GM23338 (cell line): ENCODE data around the gene ADD1. TPM values are rescaled to one million over a fixed set of nuclear protein-coding genes. Genes with fewer than 3 reads are reported as not detected.

Experiments used
- ATAC-seq: fragments of 200-7000 bp; cut with Tn5 transposase; 3 replicates; pipeline ENCODE4 v1.9.1; 2020
- DNase-seq: peaks from one replicate; pipeline ENCODE4 v3.0.0-alpha.2; 2015; ENCODE audit warnings: low spot score
- H2AFZ ChIP-seq: fragments of 200-600 bp; sonication (generic); 2 replicates; pipeline ENCODE4 v1.8.0; 2016; ENCODE audit warnings: antibody characterized with exemption, mild to moderate bottlenecking, moderate library complexity
- H3F3A ChIP-seq: fragments of 200-600 bp; sonication (generic); replicated peaks from 2 replicates; pipeline ENCODE4 v1.8.0; 2017; ENCODE audit warnings: antibody characterized with exemption, mixed run types, low read depth
- H3K27ac ChIP-seq: fragments of 200-600 bp; sonication (generic); 2 replicates; pipeline ENCODE4 v1.6.1; 2016; ENCODE audit warnings: low read depth
- H3K27me3 ChIP-seq: fragments of 200-600 bp; sonication (generic); 2 replicates; pipeline ENCODE4 v1.8.0; 2016; ENCODE audit warnings: mild to moderate bottlenecking, mixed run types, moderate library complexity; ENCODE audit not compliant: insufficient read depth
- H3K36me3 ChIP-seq: fragments of 200-600 bp; sonication (generic); 2 replicates; pipeline ENCODE4 v1.8.0; 2016; ENCODE audit warnings: mild to moderate bottlenecking; ENCODE audit not compliant: insufficient read depth
- H3K4me1 ChIP-seq: fragments of 200-600 bp; sonication (generic); 2 replicates; pipeline ENCODE4 v1.8.0; 2016; ENCODE audit warnings: mild to moderate bottlenecking, moderate library complexity; ENCODE audit not compliant: insufficient read depth
- H3K4me2 ChIP-seq: fragments of 200-600 bp; sonication (generic); 2 replicates; pipeline ENCODE4 v1.7.1; 2017; ENCODE audit warnings: mixed run types
- H3K4me3 ChIP-seq: fragments of 200-600 bp; sonication (generic); 2 replicates; pipeline ENCODE4 v1.6.1; 2016; ENCODE audit warnings: mixed run types
- H3K79me2 ChIP-seq: fragments of 200-600 bp; sonication (generic); replicated peaks from 2 replicates; pipeline ENCODE4 v1.8.0; 2017; ENCODE audit warnings: mild to moderate bottlenecking; ENCODE audit not compliant: insufficient read depth
- H3K9me2 ChIP-seq: fragments of 200-600 bp; sonication (generic); 2 replicates; pipeline ENCODE4 v1.8.0; 2017; ENCODE audit not compliant: insufficient read depth
- H4K20me1 ChIP-seq: fragments of 200-600 bp; sonication (generic); replicated peaks from 2 replicates; pipeline ENCODE4 v1.8.0; 2017; ENCODE audit warnings: mild to moderate bottlenecking; ENCODE audit not compliant: insufficient read depth
- H3K27ac Mint-ChIP-seq: 2 replicates; pipeline ENCODE4 v1.8.0; 2020; ENCODE audit warnings: inconsistent platforms, mild to moderate bottlenecking, moderate library complexity, mixed read lengths
- H3K27me3 Mint-ChIP-seq: 3 replicates; pipeline ENCODE4 v1.8.0; 2022; ENCODE audit warnings: low read depth, mild to moderate bottlenecking, moderate library complexity, mixed read lengths, inconsistent platforms; ENCODE audit not compliant: insufficient read depth, poor library complexity
- H3K36me3 Mint-ChIP-seq: 3 replicates; pipeline ENCODE4 v1.8.0; 2021; ENCODE audit warnings: low read depth, mild to moderate bottlenecking, inconsistent platforms, moderate library complexity, mixed read lengths
- H3K4me1 Mint-ChIP-seq: 3 replicates; pipeline ENCODE4 v1.8.0; 2020; ENCODE audit warnings: mild to moderate bottlenecking, inconsistent platforms, mixed read lengths
- H3K4me3 Mint-ChIP-seq: 3 replicates; pipeline ENCODE4 v1.8.0; 2021; ENCODE audit warnings: moderate library complexity, mild to moderate bottlenecking, inconsistent platforms, mixed read lengths
- H3K9me3 Mint-ChIP-seq: 3 replicates; pipeline ENCODE4 v1.8.0; 2020; ENCODE audit warnings: moderate library complexity, mild to moderate bottlenecking, inconsistent platforms, mixed read lengths
- CREB1 ChIP-seq: fragments of 250-450 bp; sonication (Bioruptor Pico); IDR thresholded peaks from 2 replicates; pipeline ENCODE4 v1.5.0; 2020; ENCODE audit warnings: low read depth, mild to moderate bottlenecking, moderate library complexity
- CTCF ChIP-seq, 2 experiments: fragments of 200-600 bp in 1 of 2; sonication (generic) in 1 of 2; conservative IDR thresholded peaks; 2 replicates each; pipeline versions ENCODE4 v1.5.1 to v1.6.1; 2016 to 2017; ENCODE audit warnings: antibody characterized with exemption in 2 of 2, low read depth in 2 of 2, mild to moderate bottlenecking in 2 of 2, moderate library complexity in 1 of 2
- ETS1 ChIP-seq: IDR thresholded peaks from 2 replicates; pipeline ENCODE4 v1.6.1; 2016; ENCODE audit warnings: antibody characterized with exemption
- EZH2 ChIP-seq: fragments of 200-600 bp; sonication (generic); IDR thresholded peaks from one replicate; pipeline ENCODE4 v1.8.0; 2017; ENCODE audit warnings: antibody characterized with exemption, mild to moderate bottlenecking, low read depth; ENCODE audit not compliant: unreplicated experiment
- JUNB ChIP-seq: IDR thresholded peaks from one replicate; pipeline ENCODE4 v1.6.1; 2016; ENCODE audit warnings: antibody characterized with exemption; ENCODE audit not compliant: unreplicated experiment
- NANOG ChIP-seq: IDR thresholded peaks from 2 replicates; pipeline ENCODE4 v1.6.1; 2016; ENCODE audit warnings: antibody characterized with exemption, borderline replicate concordance
- REST ChIP-seq: IDR thresholded peaks from one replicate; pipeline ENCODE4 v1.6.1; 2018; ENCODE audit warnings: antibody characterized with exemption; ENCODE audit not compliant: unreplicated experiment
- STAT1 ChIP-seq: IDR thresholded peaks from one replicate; pipeline ENCODE4 v1.6.1; 2016; ENCODE audit warnings: antibody characterized with exemption; ENCODE audit not compliant: unreplicated experiment
- ZNF114 ChIP-seq: fragments of 250-450 bp; sonication (Bioruptor Pico); IDR thresholded peaks from 2 replicates; pipeline ENCODE4 v1.5.0; 2020; ENCODE audit warnings: mild to moderate bottlenecking, moderate library complexity
- ZNF331 ChIP-seq: fragments of 250-450 bp; sonication (Bioruptor Pico); IDR thresholded peaks from 2 replicates; pipeline ENCODE4 v1.5.0; 2020; ENCODE audit warnings: low read depth, mild to moderate bottlenecking, moderate library complexity
- polyA plus RNA-seq: library from polyadenylated mRNA; unstranded; fragments of >200 nt; fragmentation: Nextera tagmentation; extraction: Ambion mirVana; gene quantifications from 2 replicates; pipeline ENCODE4 v1.2.1, GENCODE V29; 2016
- total RNA-seq: library from RNA; depleted of rRNA; stranded (reverse); fragments of >200 nt; shearing (Covaris generic); gene quantifications from 2 replicates; pipeline ENCODE4 v1.2.3, GENCODE V29; 2014

ADD1 gene
- total and polyA plus RNA-seq, 2 experiments from 2014 or later = 126 to 144 TPM

GRCh38 chr4:2882341-2882740 lies 38.7 kb downstream of the ADD1 start (continued):
- TF ChIP-seq REST (no peak), NANOG (no peak), CTCF (conservative IDR thresholded peaks at IDR 0.05; ENCODE audit: low read depth in 2 of 2) (no peak)

GRCh38 chr4:2886161-2886560 lies 42.5 kb downstream of the ADD1 start:
- no peak for ATAC-seq
- no peaks in the 10 kb centered on the region for H3K9me2 ChIP-seq
- H3K36me3 ChIP-seq = peaks cover 8% of the 10 kb centered on the region
- no peak for DNase-seq
- no peaks in the 10 kb centered on the region for H3K79me2 ChIP-seq
- Mint-ChIP-seq H3K36me3 (peaks cover 22% of the 10 kb centered on the region), H3K27me3 (no peaks in the 10 kb centered on the region), H3K4me1 (peaks cover 10% of the 10 kb centered on the region), H3K27ac (no peak overlapping the region), H3K4me3 (no peak overlapping the region), H3K9me3 (no peaks in the 10 kb centered on the region)
- no peak overlapping the region for H2AFZ ChIP-seq
- no peaks in the 10 kb centered on the region; the same call in none of the 2 replicates for H4K20me1 ChIP-seq
- no peaks in the 10 kb centered on the region for H3K27me3 ChIP-seq
- no peaks in the 10 kb centered on the region for H3F3A ChIP-seq
- H3K4me1 ChIP-seq = 0 out of 2 replicates have a peak, but pooled peaks cover 7% of the 10 kb centered on the region
- H3K4me2 ChIP-seq = no peak overlapping the region
- H3K4me3 ChIP-seq = no peak overlapping the region
- no peak overlapping the region for H3K27ac ChIP-seq
- TF ChIP-seq ETS1 = no peak
- TF ChIP-seq CTCF (conservative IDR thresholded peaks at IDR 0.05; ENCODE audit: low read depth in 2 of 2) = no peak
- no peak for TF ChIP-seq ZNF331 (CRISPR knock-in tag)
- no peak for TF ChIP-seq STAT1
- TF ChIP-seq ZNF114 (CRISPR knock-in tag) = no peak
- TF ChIP-seq JUNB = no peak
- no peak for TF ChIP-seq EZH2
- no peak for TF ChIP-seq REST
- no peak for TF ChIP-seq NANOG
- no peak for TF ChIP-seq CREB1 (CRISPR knock-in tag)
